OCI-M1 (cell line): ENCODE measurements around the gene POU2AF1.
A peak's percentile ranks its signal among the peaks of the same experiment; 100 is the strongest.

ENCODE experiments used
- DNase-seq: peaks from one replicate; lab custom pipeline; 2025; lab: John Stamatoyannopoulos, UW

POU2AF1 gene

DNA sequence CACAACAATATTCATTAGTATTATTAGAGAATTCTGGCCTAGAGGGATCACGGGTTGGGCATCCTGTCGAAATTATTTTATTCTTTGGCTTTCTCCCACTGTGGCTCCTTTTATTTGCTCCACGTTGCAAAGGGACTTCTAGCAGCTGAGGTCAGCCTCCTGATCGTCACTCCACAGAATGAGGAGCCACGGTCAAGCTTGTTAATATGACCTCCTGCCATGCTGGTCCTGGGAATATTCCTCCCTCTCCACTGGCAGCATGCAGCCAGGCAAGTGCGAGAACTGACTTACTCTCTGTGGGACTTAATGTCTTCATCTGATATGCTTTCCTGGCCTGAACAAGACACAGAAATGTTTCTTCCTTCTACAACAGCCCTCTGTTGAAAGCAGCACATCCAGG is 59.8 kb downstream of the POU2AF1 start:
- no peak for DNase-seq

DNA sequence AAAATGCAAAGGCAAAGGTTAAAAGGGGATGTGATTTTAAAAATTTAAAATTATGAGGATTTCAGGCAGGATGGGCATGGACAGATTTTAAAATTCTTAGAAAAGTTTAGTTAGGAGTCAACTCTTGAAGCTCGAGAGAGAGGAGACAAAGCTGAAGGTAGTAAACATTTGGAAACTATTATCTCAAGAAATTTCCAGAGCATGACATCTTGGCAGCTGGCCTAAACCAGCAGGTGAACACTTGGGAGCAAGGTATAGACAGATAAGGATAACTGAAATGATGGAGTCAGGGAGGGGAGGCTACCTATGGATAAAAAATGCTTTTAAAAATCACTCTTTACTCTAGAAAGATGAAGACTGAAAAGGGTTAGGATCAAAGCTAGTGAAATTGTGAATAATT is 67.0 kb downstream of the POU2AF1 start:
- DNase-seq = no peak

DNA sequence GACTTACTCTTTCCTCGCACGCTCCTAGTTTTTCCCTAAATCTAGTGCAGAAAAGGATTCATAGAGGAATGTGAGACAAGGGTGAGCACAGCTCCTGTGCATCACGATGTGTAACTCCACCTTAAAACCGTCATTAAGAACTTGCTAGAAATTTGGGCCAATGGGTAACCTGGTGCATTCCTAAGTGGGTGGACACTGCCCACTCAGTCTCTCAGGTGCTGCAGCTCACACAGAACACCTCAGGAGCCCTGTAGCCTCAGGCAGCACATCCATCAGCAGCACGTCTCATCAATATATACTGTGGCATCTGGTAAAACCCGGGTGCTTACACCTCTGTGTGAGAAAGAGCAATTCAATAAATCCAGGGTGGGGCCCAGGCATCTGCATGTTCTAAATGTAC is 68.4 kb downstream of the POU2AF1 start:
- no peak for DNase-seq

DNA sequence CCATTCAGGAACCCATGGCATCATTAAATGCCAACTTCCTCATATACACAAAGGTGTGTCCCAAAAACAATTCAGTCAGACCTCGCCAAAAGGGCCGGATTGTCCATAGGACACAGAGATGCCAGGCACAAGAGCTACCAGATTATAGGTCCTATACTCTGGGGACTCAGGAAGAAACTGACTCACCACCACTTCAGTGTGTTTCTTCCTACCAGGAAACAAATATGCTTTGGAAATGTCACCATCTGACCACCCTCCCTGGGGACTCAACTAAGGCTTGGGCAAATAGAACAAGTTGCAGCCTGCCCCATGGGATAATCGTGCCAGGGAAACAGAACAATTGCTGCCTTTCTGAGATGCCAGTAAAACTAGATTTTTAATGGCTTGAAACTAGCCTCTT is 69.0 kb downstream of the POU2AF1 start:
- no peak for DNase-seq

DNA sequence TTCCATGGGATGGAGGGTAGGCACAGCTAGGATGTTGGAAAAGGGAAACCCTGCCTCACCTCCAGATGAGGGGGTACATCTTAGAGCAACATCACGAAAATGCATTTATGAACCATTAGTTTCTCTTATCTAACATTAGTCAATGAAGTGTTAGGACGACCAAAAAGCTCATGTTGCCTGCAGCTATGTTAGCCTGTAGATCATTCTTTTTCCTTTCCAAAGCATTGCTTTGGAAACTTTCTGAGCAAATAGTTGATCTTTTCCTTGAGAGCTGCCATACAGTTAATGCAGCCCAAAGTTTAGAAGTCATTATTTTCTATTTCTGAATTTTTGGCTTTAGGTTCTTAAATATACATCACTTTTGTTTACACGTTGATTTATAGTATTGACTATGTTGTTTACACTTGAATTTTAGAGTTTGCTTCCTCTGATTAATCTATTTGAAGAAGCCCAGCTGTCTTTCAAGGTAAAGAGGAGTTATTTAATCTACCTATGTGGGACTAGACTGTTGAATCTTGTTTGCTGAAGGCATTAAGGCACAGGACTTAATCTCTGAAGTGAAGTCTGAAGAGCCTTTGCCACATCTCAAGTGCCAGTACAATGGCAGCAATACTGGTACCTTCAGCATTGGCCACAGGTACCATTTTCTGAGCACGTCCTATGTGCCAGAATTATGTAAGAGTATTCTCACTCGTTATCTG is 69.7 kb downstream of the POU2AF1 start:
- DNase-seq = no peak

DNA sequence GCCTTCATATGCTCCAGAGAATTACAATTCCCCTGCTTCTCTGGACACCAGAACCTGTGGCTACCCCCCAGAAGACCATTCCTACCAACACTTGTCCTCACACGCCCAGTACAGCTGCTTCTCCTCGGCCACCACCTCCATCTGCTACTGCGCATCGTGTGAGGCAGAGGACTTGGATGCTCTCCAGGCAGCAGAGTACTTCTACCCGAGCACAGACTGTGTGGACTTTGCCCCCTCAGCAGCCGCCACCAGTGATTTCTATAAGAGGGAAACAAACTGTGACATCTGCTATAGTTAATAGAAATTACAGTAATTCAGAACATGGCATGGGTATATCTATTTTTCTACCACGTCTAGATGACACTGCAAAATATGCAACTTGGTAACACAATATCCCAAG is 70.9 kb downstream of the POU2AF1 start:
- no peak for DNase-seq

DNA sequence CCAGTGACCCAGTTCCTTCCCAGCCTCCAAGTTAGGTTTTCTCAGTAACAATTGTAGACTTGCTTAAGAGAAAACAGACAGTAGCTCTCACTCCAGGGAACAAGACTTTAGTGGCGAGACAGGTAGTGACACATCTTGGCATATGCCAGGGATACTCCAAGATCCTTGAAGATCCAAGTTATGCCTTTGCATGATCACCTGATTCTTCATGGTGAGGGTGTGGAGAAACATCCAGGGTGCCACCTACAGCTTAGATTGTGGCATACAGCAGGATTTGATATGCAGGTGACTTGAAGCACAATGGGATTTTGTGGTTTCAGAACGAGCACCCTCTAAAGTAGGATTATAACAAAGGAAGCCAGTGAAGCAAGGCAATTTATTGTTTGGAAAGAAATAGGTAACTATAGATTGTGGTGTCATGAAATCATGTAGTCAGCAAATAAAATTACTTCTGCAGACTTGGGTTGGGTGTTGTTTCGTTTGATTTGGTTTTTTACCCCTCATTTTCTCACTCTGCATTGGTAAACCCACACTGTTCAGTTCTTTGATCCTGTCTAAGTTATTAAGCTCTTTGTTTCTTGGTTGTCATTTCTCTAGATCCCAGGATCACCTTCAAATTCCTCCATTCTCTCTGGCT is 71.5 kb downstream of the POU2AF1 start:
- DNase-seq = no peak

DNA sequence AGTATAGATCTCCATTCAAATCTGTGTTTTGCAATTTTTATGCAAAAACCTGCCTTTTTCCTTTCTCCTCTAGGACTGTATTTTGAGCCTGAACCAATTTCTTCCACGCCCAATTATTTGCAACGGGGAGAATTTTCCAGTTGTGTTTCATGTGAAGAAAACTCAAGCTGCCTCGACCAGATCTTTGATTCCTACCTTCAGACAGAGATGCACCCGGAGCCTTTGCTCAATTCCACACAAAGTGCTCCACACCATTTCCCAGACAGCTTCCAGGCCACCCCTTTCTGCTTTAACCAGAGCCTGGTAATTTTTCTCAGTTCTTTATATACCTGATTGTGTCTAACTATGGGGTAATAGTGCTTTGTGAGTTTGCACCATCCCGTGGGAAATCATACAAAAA is 72.8 kb downstream of the POU2AF1 start:
- DNase-seq = no peak

DNA sequence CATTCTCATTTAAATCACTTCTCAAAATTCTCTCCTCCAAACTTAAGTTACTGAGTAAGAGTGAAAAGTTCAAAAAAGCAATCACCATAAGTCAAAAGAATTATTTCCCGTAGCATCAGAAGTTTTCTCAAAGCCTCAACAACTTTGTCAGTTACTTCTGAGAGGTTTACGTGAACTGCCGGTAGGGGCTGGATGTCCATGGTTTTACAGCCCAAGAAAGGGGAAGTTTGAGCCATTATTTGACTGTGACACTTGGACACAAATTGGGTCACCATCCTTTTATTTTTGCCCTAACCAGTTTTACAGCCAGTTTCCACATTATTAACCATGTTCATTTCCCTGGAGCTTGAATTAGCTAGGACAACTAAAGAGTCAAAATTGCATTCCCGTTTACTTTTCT is 73.2 kb downstream of the POU2AF1 start:
- DNase-seq = peak; percentile 35

DNA sequence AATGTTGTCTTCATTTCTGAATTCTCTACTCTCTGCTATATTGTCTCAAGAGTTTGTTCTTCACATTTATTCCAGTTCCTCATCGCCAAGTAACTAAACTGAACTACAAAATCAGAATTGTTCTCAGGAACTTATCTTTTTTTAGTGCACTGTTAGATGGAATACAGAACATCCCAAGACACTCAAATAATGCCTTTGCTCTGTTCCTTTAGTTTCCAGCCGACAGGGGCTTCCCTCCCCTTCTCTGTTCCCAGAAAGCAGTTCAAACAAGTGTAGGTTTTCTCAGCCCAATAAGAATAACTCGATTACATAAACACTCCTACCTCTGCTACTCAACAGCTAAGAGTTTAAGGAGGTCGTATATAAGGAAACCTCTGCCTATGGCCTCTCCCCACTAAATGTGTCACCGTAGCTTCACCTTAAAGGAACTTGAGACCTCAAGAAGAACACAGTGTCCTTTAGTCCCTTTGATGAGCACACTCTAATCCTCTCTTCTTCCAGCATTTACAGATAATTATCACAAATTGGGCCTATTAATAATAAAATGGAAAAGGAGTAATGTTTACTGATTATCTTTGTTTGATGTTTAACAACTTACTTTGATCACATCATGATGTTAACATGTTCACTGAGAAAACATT is 73.8 kb downstream of the POU2AF1 start:
- no peak for DNase-seq

DNA sequence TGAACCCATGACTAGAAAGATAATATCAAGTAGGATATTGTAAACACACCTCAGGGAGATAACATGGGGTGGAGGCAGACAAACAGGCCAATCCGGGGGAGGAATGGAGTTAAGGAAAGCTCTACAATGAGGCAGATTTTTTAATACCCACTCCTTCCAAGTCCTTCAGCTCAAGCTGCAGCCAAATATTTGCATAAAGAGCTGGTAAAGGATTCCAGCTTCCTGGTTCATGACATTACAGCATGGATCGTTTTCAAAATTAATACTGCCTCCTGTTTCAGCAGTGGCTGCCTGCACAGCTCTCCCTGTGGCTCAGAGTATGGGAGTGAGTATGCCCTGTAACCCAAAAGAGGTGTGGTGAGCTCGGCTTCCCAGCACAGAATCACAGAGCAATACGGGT is 75.6 kb downstream of the POU2AF1 start:
- no peak for DNase-seq

DNA sequence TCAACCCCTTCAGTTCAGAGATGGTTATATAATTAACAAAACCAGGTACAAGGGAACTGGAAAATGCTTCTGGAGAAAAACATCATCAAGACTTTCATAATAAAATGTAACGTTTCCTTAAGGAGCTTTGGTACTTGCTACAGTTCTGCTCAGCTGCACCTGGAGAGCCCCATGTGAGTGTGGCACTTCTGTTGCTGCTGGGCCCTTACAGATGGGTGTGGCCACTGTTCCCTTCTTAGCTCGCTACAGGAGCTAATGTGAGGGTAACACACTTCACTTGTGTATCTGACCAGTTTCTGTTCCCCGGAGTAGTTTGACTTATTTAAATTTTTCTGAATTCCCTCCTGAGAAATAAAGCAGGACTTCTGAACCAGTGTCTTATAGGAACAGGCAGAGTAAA is 76.8 kb downstream of the POU2AF1 start:
- DNase-seq = no peak
